HCEC 1CT (cell line): ENCODE data around the gene DOK1.

Source experiments
- DNase-seq: peaks from one replicate; pipeline ENCODE4 v3.0.0-alpha.2; 2017

Gene DOK1

GRCh38 chr2:74525717-74526648 is 28.5 kb upstream of the DOK1 start, which contains the start of gene DQX1:
Gene DQX1 (minus strand): TSS chr2:74526231. CDS start chr2:74525729, 502 bp downstream.
- peak; percentile 38 for DNase-seq

- no peak for DNase-seq
Observed at GRCh38 chr2:74526649-74527230, 27.8 kb upstream of the DOK1 start.

- DNase-seq = no peak
Observed at GRCh38 chr2:74527741-74528140, 26.8 kb upstream of the DOK1 start.

GRCh38 chr2:74528600-74529356 is 25.7 kb upstream of the DOK1 start:
- DNase-seq = no peak

GRCh38 chr2:74529357-74530238 is 24.9 kb upstream of the DOK1 start, which contains the start of the genes AUP1 and HTRA2:
Gene AUP1 (minus strand): TSS chr2:74529706. CDS start chr2:74529629, 77 bp downstream.
Gene HTRA2 (plus strand): TSS chr2:74529933. CDS start chr2:74530007, 74 bp downstream.
- DNase-seq = peak; percentile 100

- peak; percentile 55 for DNase-seq
Observed at GRCh38 chr2:74530239-74531187, 24.0 kb upstream of the DOK1 start.

- no peak for DNase-seq
Observed at GRCh38 chr2:74531666-74532065, 22.9 kb upstream of the DOK1 start.

GRCh38 chr2:74532222-74532621 is 22.3 kb upstream of the DOK1 start:
- peak; percentile 52 for DNase-seq

- DNase-seq = no peak
Observed at GRCh38 chr2:74533464-74533863, 21.1 kb upstream of the DOK1 start.

- DNase-seq = peak; percentile 27
Observed at GRCh38 chr2:74534411-74534810, 20.1 kb upstream of the DOK1 start.

GRCh38 chr2:74535440-74535965 is 19.0 kb upstream of the DOK1 start:
- no peak for DNase-seq

GRCh38 chr2:74536166-74536950 is 18.2 kb upstream of the DOK1 start:
- no peak for DNase-seq

GRCh38 chr2:74537140-74537539 is 17.4 kb upstream of the DOK1 start:
- no peak for DNase-seq

- DNase-seq = no peak
Observed at GRCh38 chr2:74538881-74539339, 15.6 kb upstream of the DOK1 start.

- no peak for DNase-seq
Observed at GRCh38 chr2:74540291-74540690, 14.2 kb upstream of the DOK1 start.

- DNase-seq = no peak
Observed at GRCh38 chr2:74542978-74543377, 11.5 kb upstream of the DOK1 start.

GRCh38 chr2:74544634-74545033 is 9.9 kb upstream of the DOK1 start:
- DNase-seq = no peak

- no peak for DNase-seq
Observed at GRCh38 chr2:74546004-74546403, 8.5 kb upstream of the DOK1 start.

- no peak for DNase-seq
Observed at GRCh38 chr2:74548285-74548899, 6.1 kb upstream of the DOK1 start.
